GM23248 (cell line): ENCODE measurements around the gene CFB. TPM values are rescaled to one million over a fixed set of nuclear protein-coding genes. Genes with fewer than 3 reads are reported as not detected.
"Not testable (repeated sequence)": the region's sequence is repeated elsewhere in the genome, so short reads cannot be mapped to it uniquely, and the experiment has no call there.

Experiments used
- DNase-seq: peaks from one replicate; pipeline ENCODE4 v3.0.0-alpha.2; 2015
- H2AFZ ChIP-seq: fragments of 200-600 bp; sonication (generic); 2 replicates; pipeline ENCODE4 v1.6.1; 2016; ENCODE audit warnings: antibody characterized with exemption
- H3F3A ChIP-seq: fragments of 200-600 bp; sonication (generic); 2 replicates; pipeline ENCODE4 v1.6.1; 2016; ENCODE audit warnings: mild to moderate bottlenecking, antibody characterized with exemption, mixed run types; ENCODE audit not compliant: insufficient read depth
- H3K27ac ChIP-seq: fragments of 200-600 bp; sonication (generic); 2 replicates; pipeline ENCODE4 v1.5.1; 2016; ENCODE audit warnings: mild to moderate bottlenecking
- H3K27me3 ChIP-seq: fragments of 200-600 bp; sonication (generic); replicated peaks from 2 replicates; pipeline ENCODE4 v1.6.1; 2016; ENCODE audit warnings: mild to moderate bottlenecking; ENCODE audit not compliant: insufficient read depth
- H3K36me3 ChIP-seq: fragments of 200-600 bp; sonication (generic); 2 replicates; pipeline ENCODE4 v1.6.1; 2016; ENCODE audit warnings: low read depth, mild to moderate bottlenecking
- H3K4me1 ChIP-seq: fragments of 200-600 bp; sonication (generic); 2 replicates; pipeline ENCODE4 v1.6.1; 2016; ENCODE audit warnings: mild to moderate bottlenecking; ENCODE audit not compliant: insufficient read depth
- H3K4me2 ChIP-seq: fragments of 200-600 bp; sonication (generic); one replicate; pipeline ENCODE4 v1.6.1; 2016; ENCODE audit warnings: mild to moderate bottlenecking; ENCODE audit not compliant: unreplicated experiment
- H3K4me3 ChIP-seq: fragments of 200-600 bp; sonication (generic); 2 replicates; pipeline ENCODE4 v1.5.1; 2016; ENCODE audit warnings: mild to moderate bottlenecking
- H3K79me2 ChIP-seq: fragments of 200-600 bp; sonication (generic); 2 replicates; pipeline ENCODE4 v1.6.1; 2016; ENCODE audit warnings: mild to moderate bottlenecking; ENCODE audit not compliant: insufficient read depth
- H3K9ac ChIP-seq: fragments of 200-600 bp; sonication (generic); 2 replicates; pipeline ENCODE4 v1.6.1; 2016; ENCODE audit warnings: mild to moderate bottlenecking
- H3K9me2 ChIP-seq: fragments of 200-600 bp; sonication (generic); 2 replicates; pipeline ENCODE4 v1.6.1; 2016; ENCODE audit warnings: mixed run types, mild to moderate bottlenecking, moderate library complexity; ENCODE audit not compliant: insufficient read depth
- H3K9me3 ChIP-seq: fragments of 200-600 bp; sonication (generic); one replicate; pipeline ENCODE4 v1.6.1; 2017; ENCODE audit warnings: low read depth
- H4K20me1 ChIP-seq: fragments of 200-600 bp; sonication (generic); 2 replicates; pipeline ENCODE4 v1.6.0; 2016; ENCODE audit not compliant: insufficient read depth
- EZH2 ChIP-seq: fragments of 200-600 bp; sonication (generic); IDR thresholded peaks from 2 replicates; pipeline ENCODE4 v1.6.1; 2018; ENCODE audit warnings: antibody characterized with exemption, mild to moderate bottlenecking; ENCODE audit not compliant: insufficient read depth, poor library complexity, severe bottlenecking
- EZH2phosphoT487 ChIP-seq: fragments of 200-600 bp; sonication (generic); IDR thresholded peaks from 2 replicates; pipeline ENCODE4 v1.6.1; 2018; ENCODE audit warnings: antibody characterized with exemption, moderate library complexity, mild to moderate bottlenecking, low read depth; ENCODE audit not compliant: insufficient read depth
- WGBS, 2 experiments: methylation state at CpG; one replicate each; pipeline ENCODE4 v1.1.6; 2015 to 2017; ENCODE audit warnings: low lambda C conversion rate in 2 of 2, low coverage in 1 of 2; ENCODE audit errors: missing lambda C conversion rate in 2 of 2; 5-methylcytosine and 5-hydroxymethylcytosine counted together
- in situ Hi-C: fragments of 300-500 bp; cut with MboI; formaldehyde crosslinking; loops from 2 replicates; pipeline ENCODE4 v1.15.0; 2020
- polyA plus RNA-seq: library from polyadenylated mRNA; unstranded; fragments of >200 nt; fragmentation: Nextera tagmentation; extraction: Ambion mirVana; gene quantifications from 2 replicates; pipeline ENCODE4 v1.2.1, GENCODE V29; 2016
- total RNA-seq: library from RNA; depleted of rRNA; stranded (reverse); fragments of >200 nt; shearing (Covaris generic); gene quantifications from 2 replicates; pipeline ENCODE4 v1.2.3, GENCODE V29; 2014

CFB gene
- total and polyA plus RNA-seq, 2 experiments from 2014 or later: 3.9 to 4.4 TPM

DNA sequence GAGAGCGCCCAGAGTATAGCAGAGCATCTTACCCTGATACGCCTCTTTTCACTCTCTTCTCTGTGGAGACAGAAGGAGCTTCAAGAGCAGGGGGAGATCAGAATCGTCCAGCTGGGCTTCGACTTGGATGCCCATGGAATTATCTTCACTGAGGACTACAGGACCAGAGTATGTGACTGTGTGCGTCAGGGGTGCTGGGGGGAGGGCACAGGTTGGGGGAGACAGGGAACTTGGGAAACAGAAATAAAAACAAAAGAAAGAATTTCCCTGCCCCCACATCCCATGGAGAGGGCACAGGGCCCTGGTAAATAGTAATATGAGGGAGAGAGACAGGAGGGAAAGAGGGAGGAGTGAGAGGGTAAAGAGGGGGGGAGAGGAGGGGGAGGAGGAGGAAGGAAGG lies 32.9 kb downstream of the CFB start:
- Histone ChIP-seq H3F3A (no peaks in the 10 kb centered on the region), H3K9ac (no peak overlapping the region), H2AFZ (no peak overlapping the region), H3K9me3 (no peaks in the 10 kb centered on the region), H3K9me2 (no peaks in the 10 kb centered on the region), H3K36me3 (peaks cover 11% of the 10 kb centered on the region; the same call in 1 of the 2 replicates), H4K20me1 (no peaks in the 10 kb centered on the region), H3K4me3 (no peak overlapping the region), H3K4me1 (no peaks in the 10 kb centered on the region), H3K4me2 (no peak overlapping the region), H3K27me3 (no peaks in the 10 kb centered on the region), H3K79me2 (peaks cover 24% of the 10 kb centered on the region), H3K27ac (no peak overlapping the region)
- in situ Hi-C loops: no loop called here
- DNase-seq: no peak
- WGBS, 2 experiments: 86 to 89% methylated on average over 5 of the region's 5 CpGs
- TF ChIP-seq EZH2 (no peak), EZH2phosphoT487 (no peak)

DNA sequence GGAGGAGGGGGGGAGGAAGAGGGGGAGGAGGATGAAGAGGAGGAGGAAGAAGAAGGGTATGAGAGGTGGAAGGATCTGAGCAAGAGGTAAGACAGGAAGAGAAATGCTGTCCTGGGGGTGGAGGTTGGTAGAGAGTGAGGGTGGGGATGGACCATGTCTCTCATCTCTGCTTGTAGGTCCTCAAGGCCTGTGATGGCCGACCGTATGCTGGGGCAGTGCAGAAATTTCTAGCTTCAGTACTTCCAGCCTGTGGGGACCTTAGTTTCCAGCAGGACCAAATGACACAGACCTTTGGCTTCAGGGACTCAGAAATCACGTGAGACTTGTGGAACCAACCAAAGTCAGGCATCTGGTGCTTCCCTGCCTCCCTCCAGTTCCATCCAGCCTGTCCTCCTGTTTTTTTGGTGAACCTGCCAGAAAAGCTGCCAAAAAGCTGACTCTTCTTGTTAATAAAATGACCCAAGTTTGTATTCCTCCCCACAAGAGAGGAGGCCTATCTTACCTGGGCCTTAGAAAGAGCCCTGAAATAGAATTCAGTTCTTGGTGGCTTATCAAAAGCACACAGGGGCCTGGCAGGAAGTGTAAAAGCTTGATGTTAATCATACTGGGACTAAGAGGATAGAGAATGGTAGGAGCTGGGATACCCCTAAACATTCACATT lies 33.5 kb downstream of the CFB start:
- DNase-seq: no peak
- Histone ChIP-seq H2AFZ (no peak overlapping the region), H3K27ac (no peak overlapping the region), H3K27me3 (no peaks in the 10 kb centered on the region), H3K9me2 (no peaks in the 10 kb centered on the region), H3K9me3 (no peaks in the 10 kb centered on the region), H4K20me1 (no peaks in the 10 kb centered on the region), H3K79me2 (peaks cover 19% of the 10 kb centered on the region), H3K4me3 (no peak overlapping the region), H3F3A (no peaks in the 10 kb centered on the region), H3K4me1 (no peaks in the 10 kb centered on the region), H3K9ac (no peak overlapping the region), H3K4me2 (no peak overlapping the region), H3K36me3 (peaks cover 11% of the 10 kb centered on the region; the same call in 1 of the 2 replicates)
- WGBS, 2 experiments: 97 to 100% methylated on average over 3 of the region's 3 CpGs
- in situ Hi-C loops: no loop called here
- TF ChIP-seq EZH2: no peak
- no peak for TF ChIP-seq EZH2phosphoT487

DNA sequence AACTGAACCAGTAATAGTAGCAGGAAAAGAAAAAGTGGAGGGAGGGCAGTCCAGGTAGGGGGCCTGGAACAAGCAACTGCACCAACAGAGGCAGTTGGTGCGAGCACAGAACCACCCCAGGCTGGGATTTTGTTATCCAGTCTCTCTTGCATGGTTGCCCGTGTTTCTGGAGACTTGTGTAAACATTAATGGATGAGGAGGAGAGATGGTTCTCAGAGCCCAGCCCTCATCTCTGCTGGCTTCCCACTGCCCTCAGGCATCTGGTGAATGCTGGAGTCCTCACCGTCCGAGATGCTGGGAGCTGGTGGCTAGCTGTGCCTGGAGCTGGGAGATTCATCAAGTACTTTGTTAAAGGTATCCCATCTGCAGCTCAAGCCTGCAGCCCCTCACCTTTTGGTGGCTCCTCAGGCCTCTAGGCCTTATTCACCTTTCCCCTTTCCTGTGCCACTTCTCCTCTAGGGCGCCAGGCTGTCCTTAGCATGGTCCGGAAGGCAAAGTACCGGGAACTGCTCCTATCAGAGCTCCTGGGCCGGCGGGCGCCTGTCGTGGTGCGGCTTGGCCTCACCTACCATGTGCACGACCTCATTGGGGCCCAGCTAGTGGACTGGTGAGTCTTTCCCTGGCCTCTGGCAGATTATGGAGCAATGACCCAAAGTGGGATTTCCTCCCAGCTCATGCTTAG lies 34.4 kb downstream of the CFB start:
- H3K9me3 ChIP-seq, H3K4me3 ChIP-seq, H3K27me3 ChIP-seq, H3K79me2 ChIP-seq, H3K4me1 ChIP-seq, H3K27ac ChIP-seq, H3K9me2 ChIP-seq, H4K20me1 ChIP-seq, DNase-seq, H3F3A ChIP-seq, in situ Hi-C loops, H3K4me2 ChIP-seq, H3K9ac ChIP-seq, H2AFZ ChIP-seq: not testable (repeated sequence)
- peaks cover 11% of the 10 kb centered on the region; the same call in 1 of the 2 replicates for H3K36me3 ChIP-seq
- WGBS, 2 experiments: 90 to 94% methylated on average over 13 of the region's 13 CpGs

DNA sequence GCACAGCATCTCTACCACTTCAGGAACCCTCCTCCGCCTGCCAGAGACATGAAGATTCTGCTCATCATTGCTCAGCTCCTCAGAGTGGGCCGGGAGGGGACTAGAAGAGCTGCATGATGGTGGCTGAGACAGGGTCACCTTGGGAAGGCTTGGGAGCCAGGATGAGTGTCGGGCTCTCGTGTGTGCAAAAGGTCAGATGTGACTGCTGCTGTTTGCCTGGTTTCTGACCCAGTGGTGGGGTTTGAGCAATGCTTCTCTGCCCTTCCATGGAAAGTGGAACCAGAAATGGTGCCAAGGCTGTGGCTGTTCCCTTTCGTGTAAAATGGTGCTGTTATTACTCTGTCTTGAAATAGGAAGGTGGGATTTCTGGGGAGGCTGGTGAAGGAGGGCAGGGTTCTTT lies 35.1 kb downstream of the CFB start:
- H3K36me3 ChIP-seq: peaks cover 11% of the 10 kb centered on the region; the same call in 1 of the 2 replicates
- H3K27ac ChIP-seq, H3K9ac ChIP-seq, H3K4me3 ChIP-seq, H3K79me2 ChIP-seq, H4K20me1 ChIP-seq, H2AFZ ChIP-seq, H3K9me2 ChIP-seq, H3K4me2 ChIP-seq, H3K9me3 ChIP-seq, in situ Hi-C loops, DNase-seq, H3F3A ChIP-seq, H3K4me1 ChIP-seq, H3K27me3 ChIP-seq: not testable (repeated sequence)
- no CpG with 5 or more reads among the region's 5 CpGs for WGBS, 2 experiments

DNA sequence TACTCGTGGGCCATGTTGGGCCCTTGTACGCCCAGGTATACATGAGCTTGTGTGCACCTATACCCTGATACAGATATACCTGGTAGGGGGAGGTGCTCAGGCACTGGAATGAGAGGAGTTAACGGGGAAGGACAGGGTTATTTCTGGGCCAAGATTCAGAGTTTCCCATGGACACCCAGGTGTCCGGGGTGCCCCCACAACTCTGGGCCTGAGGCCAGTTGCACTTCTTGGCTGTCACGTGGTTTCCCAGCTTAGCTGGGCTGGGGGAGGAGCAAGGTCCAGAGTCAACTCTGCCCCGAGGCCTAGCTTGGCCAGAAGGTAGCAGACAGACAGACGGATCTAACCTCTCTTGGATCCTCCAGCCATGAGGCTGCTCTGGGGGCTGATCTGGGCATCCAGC lies 35.8 kb downstream of the CFB start, which contains the start of gene C4A:
Gene C4A (plus strand): TSS at position 314 of the 400 bp plus-strand sequence. CDS start 51 bp downstream, at position 365.
- H3K4me3 ChIP-seq, H3K9me2 ChIP-seq, H3K79me2 ChIP-seq, H4K20me1 ChIP-seq, DNase-seq, H3K9me3 ChIP-seq, H3K9ac ChIP-seq, H3K4me2 ChIP-seq, H3F3A ChIP-seq, H3K4me1 ChIP-seq, H3K27ac ChIP-seq, H3K27me3 ChIP-seq, H2AFZ ChIP-seq, in situ Hi-C loops: not testable (repeated sequence)
- no CpG with 5 or more reads among the region's 7 CpGs for WGBS, 2 experiments
- peaks cover 11% of the 10 kb centered on the region; the same call in 1 of the 2 replicates for H3K36me3 ChIP-seq

DNA sequence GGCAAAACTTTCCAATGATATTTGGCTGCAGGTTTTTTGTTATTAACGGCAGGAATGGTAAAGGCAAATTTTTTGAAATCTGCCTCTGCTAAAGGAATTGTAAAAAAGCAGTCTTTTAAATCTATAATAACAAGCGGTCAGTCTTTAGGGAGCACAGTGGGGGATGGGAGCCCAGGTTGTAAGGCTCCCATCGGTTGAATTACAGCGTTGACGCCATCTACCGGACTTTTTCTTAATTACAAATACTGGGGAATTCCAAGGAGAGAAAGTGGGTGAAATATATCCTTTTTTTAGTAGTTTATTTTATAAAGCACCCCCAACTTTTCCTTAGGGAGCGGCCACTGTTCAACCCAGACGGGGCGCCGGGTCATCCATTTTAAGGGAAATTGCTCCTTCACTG lies 43.5 kb downstream of the CFB start:
- H3K79me2 ChIP-seq, H3K27me3 ChIP-seq, H3K36me3 ChIP-seq, in situ Hi-C loops, H3K27ac ChIP-seq, H3K9me2 ChIP-seq, H4K20me1 ChIP-seq, H2AFZ ChIP-seq, DNase-seq, H3K4me3 ChIP-seq, H3F3A ChIP-seq, H3K9me3 ChIP-seq, H3K9ac ChIP-seq, H3K4me1 ChIP-seq, H3K4me2 ChIP-seq: not testable (repeated sequence)
- WGBS, 2 experiments: no CpG with 5 or more reads among the region's 10 CpGs

DNA sequence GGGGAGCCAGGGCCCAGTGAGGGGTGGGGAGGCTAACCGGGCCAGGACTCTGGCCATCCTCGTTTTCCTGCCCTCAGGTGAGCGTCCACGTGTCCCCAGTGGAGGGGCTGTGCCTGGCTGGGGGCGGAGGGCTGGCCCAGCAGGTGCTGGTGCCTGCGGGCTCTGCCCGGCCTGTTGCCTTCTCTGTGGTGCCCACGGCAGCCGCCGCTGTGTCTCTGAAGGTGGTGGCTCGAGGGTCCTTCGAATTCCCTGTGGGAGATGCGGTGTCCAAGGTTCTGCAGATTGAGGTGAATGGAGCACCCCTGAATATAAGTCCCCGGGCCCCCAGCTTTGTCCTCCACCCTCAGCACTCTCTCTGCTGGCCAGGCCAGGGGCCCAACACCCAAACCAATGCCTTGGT lies 48.5 kb downstream of the CFB start:
- H3K4me1 ChIP-seq, H3K27me3 ChIP-seq, DNase-seq, H3K9ac ChIP-seq, H3F3A ChIP-seq, H3K27ac ChIP-seq, H2AFZ ChIP-seq, H3K9me2 ChIP-seq, H3K4me2 ChIP-seq, in situ Hi-C loops, H3K9me3 ChIP-seq, H4K20me1 ChIP-seq, H3K36me3 ChIP-seq, H3K79me2 ChIP-seq, H3K4me3 ChIP-seq: not testable (repeated sequence)
- WGBS, 2 experiments: 88 to 90% methylated on average over 9 of the region's 14 CpGs
